ENCODE measurements around the gene KRT82. TPM values are rescaled to one million over a fixed set of nuclear protein-coding genes. Genes with fewer than 3 reads are reported as not detected.

KRT82 gene
- total and polyA plus RNA-seq, 11 donors = not detected

DNA sequence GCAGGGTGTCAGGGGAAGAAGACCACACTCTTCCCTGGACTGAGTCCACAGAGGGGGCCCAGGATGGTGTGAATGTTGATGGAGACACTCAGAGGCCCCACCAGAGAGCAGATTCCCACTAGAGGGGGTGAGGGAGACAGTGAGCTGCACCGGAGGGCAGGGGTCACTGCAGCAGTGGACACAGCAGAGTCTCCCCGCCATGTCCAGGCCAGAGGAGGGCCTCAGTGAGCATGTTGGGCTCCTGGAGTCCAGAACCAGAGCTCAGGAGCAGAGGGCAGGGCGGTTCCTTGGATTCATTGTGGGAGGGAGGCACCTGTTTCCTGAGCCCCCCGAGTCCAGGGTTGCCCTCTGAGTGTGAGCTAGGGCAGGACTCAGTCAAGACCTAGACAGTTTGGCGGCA, 1.8 kb upstream of the KRT82 start:
- intact Hi-C loops (cut with DNase I) = no loop called here
- Histone ChIP-seq H3K4me1 (no peaks in the 10 kb centered on the region), H3K9me3 (no peaks in the 10 kb centered on the region), H3K36me3 (no peaks in the 10 kb centered on the region), H3K27ac (no peak overlapping the region), H3K27me3 (peaks cover 0 to 6% (median 0%) of the 10 kb centered on the region in 9 donors), H3K4me3 (no peak overlapping the region)
- no peak for ATAC-seq
- no peak for DNase-seq
- WGBS, 4 donors = 71 to 97% (median 82%) methylated on average over 4 to 5 of the region's 5 CpGs
- TF ChIP-seq, protein P1, sequence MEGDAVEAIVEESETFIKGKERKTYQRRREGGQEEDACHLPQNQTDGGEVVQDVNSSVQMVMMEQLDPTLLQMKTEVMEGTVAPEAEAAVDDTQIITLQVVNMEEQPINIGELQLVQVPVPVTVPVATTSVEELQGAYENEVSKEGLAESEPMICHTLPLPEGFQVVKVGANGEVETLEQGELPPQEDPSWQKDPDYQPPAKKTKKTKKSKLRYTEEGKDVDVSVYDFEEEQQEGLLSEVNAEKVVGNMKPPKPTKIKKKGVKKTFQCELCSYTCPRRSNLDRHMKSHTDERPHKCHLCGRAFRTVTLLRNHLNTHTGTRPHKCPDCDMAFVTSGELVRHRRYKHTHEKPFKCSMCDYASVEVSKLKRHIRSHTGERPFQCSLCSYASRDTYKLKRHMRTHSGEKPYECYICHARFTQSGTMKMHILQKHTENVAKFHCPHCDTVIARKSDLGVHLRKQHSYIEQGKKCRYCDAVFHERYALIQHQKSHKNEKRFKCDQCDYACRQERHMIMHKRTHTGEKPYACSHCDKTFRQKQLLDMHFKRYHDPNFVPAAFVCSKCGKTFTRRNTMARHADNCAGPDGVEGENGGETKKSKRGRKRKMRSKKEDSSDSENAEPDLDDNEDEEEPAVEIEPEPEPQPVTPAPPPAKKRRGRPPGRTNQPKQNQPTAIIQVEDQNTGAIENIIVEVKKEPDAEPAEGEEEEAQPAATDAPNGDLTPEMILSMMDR (IDR thresholded peaks at IDR 0.05) = no peak
- TF ChIP-seq POLR2A (IDR thresholded peaks at IDR 0.05) = no peak

DNA sequence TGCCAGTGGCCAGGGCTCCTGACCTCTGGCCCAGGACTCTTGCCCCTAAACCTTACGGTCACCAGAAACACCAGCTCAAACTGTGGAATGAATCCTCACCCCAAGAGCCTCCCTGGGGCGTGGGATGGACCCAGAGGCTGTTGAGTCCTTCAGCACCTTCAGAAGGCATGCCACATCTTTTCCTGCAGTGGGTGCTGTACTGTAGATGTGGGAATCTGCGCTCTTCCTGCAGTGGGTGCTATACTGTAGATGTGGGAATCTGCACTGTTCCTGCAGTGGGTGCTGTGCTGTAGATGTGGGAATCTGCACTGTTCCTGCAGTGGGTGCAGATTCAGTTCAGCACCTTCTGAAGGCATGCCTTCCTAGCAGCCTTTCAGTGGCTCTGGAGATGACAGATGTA, 1.2 kb downstream of the KRT82 start:
- no peaks in the 10 kb centered on the region for H3K4me1 ChIP-seq
- H3K27ac ChIP-seq = no peak overlapping the region
- no peak overlapping the region for H3K4me3 ChIP-seq
- no peak for TF ChIP-seq POLR2A (IDR thresholded peaks at IDR 0.05)
- TF ChIP-seq, protein P1 (IDR thresholded peaks at IDR 0.05) = no peak
- 89 to 100% (median 94%) methylated on average over 2 to 3 of the region's 3 CpGs for WGBS, 4 donors
- DNase-seq (no peak), ATAC-seq (no peak)
- H3K36me3 ChIP-seq = no peaks in the 10 kb centered on the region
- intact Hi-C loops (cut with DNase I) = no loop called here
- no peaks in the 10 kb centered on the region for H3K9me3 ChIP-seq
- H3K27me3 ChIP-seq = peaks cover 0 to 6% (median 0%) of the 10 kb centered on the region in 9 donors

DNA sequence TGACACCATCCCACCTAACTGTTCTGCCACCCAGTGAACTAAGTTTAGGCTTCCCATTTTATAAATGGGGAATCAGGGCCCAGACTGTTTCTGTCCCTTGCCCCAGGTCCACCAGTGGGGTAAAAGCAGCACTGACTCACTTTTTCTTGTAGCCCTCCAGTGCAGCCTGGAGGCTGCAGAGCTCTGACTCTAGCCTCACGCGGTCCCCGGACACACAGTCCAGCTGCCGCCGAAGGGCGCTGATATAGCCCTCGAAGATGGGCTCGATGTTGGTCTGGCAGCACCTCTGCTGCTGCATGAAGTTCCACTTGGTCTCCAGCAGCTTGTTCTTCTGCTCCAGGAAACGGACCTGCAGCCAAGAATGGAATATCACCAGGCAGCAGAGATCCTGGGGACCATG, 2.6 kb downstream of the KRT82 start:
- Histone ChIP-seq H3K27me3 (peaks cover 0 to 11% (median 0%) of the 10 kb centered on the region in 9 donors), H3K4me1 (no peaks in the 10 kb centered on the region), H3K27ac (no peak overlapping the region), H3K36me3 (no peaks in the 10 kb centered on the region), H3K9me3 (no peaks in the 10 kb centered on the region), H3K4me3 (no peak overlapping the region)
- 81 to 90% (median 89%) methylated on average over 5 to 9 of the region's 9 CpGs for whole genome bisulfite sequencing, 4 donors
- TF ChIP-seq, protein P1 (IDR thresholded peaks at IDR 0.05) = no peak
- no peak for TF ChIP-seq POLR2A (IDR thresholded peaks at IDR 0.05)
- intact Hi-C loops (cut with DNase I) = no loop called here
- DNase-seq = no peak
- ATAC-seq = no peak

DNA sequence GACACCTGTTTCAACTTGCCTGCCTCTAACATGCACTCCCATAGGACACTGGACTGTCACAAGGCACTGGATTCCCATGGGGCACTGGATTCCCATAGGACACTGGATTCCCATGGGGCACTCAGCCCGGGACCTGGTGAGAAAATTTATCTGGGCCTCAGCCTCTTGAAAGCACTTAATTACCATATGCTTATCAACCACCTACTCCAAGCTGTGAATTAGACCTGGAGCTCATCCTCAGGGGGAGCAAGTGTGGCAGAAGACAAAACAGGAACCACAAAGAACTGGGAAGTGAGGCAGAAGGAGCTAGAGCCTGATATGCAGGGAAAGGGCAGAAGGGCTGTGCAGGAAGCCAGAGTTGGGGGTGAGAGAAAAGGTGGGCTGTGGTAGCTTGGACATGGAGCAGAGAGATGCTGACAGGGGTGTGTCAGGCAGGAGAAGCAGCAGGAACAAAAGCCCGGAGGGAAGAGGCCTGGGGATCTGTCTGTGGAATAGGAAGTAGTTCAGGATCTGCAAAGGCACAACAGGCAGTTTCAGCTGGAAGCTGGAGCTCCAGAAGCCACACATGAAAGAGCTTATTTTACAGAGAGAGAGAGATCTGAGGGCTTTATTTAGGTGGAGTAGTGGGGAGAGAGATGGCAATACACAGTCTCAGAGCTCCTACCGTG, 3.1 kb downstream of the KRT82 start:
- no peaks in the 10 kb centered on the region for H3K9me3 ChIP-seq
- DNase-seq (no peak), ATAC-seq (no peak)
- H3K27ac ChIP-seq = no peak overlapping the region
- H3K4me3 ChIP-seq = no peak overlapping the region
- H3K36me3 ChIP-seq = no peaks in the 10 kb centered on the region
- intact Hi-C loops (cut with DNase I) = no loop called here
- 45 to 56% (median 49%) methylated on average over 2 to 3 of the region's 3 CpGs for WGBS, 4 donors
- peaks cover 0 to 14% (median 0%) of the 10 kb centered on the region in 9 donors for H3K27me3 ChIP-seq
- TF ChIP-seq POLR2A (IDR thresholded peaks at IDR 0.05) = no peak
- TF ChIP-seq, protein P1 (IDR thresholded peaks at IDR 0.05) = no peak
- H3K4me1 ChIP-seq = no peaks in the 10 kb centered on the region
